Duodenal mucosa (tissue), 2 donors: ENCODE data around the gene EPYC.

ENCODE experiments used
- H3K27ac ChIP-seq: one replicate; pipeline ENCODE4 v1.7.0; 2013; ENCODE audit warnings: low read depth, low read length
- H3K27me3 ChIP-seq, 2 donors: one replicate each; pipeline ENCODE4 v1.7.0; 2013; ENCODE audit warnings: low read length in 2 of 2, control low read depth in 1 of 2; ENCODE audit not compliant: insufficient read depth in 2 of 2, control insufficient read depth in 1 of 2
- H3K36me3 ChIP-seq, 2 donors: one replicate each; pipeline ENCODE4 v1.7.0; 2013; ENCODE audit warnings: low read length in 2 of 2, control low read depth in 1 of 2; ENCODE audit not compliant: insufficient read depth in 2 of 2, control insufficient read depth in 1 of 2
- H3K4me1 ChIP-seq, 2 donors: one replicate each; pipeline ENCODE4 v1.7.0; 2013; ENCODE audit warnings: low read length in 2 of 2, control low read depth in 1 of 2; ENCODE audit not compliant: insufficient read depth in 2 of 2, control insufficient read depth in 1 of 2
- H3K4me3 ChIP-seq, 2 donors: one replicate each; pipeline ENCODE4 v1.7.0; 2013; ENCODE audit warnings: low read length in 2 of 2, low read depth in 1 of 2
- H3K9ac ChIP-seq, 2 donors: one replicate each; pipeline ENCODE4 v1.7.0; 2013; ENCODE audit warnings: low read length in 2 of 2, low read depth in 1 of 2
- H3K9me3 ChIP-seq, 2 donors: one replicate each; pipeline ENCODE4 v1.7.0; 2013; ENCODE audit warnings: low read length in 2 of 2, control low read depth in 1 of 2; ENCODE audit not compliant: control insufficient read depth in 1 of 2

Gene EPYC

DNA sequence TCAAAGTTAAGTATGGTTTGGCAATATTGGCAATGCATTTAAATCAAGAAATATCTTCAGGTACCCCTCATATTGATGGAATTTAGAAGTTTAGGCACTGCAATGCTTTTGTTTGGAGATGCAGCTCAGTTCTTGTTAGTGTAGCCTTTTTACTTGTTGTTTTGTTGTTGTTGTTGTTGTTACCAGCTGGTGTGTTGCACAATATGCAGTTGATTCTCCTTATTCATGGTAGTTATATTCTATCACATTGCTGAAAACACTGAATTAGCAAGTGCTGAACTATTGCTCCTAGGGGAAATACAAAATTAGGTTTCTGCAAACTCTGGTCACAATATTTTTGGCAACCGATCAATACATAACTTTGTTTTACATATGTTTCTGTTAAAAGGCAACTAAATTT, 84.5 kb downstream of the EPYC start:
- Histone ChIP-seq H3K27ac (no peak overlapping the region), H3K27me3 (no peaks in the 10 kb centered on the region), H3K4me1 (peaks cover 16 to 17% of the 10 kb centered on the region in 2 donors), H3K9me3 (no peaks in the 10 kb centered on the region), H3K9ac (no peak overlapping the region), H3K4me3 (no peak overlapping the region), H3K36me3 (no peaks in the 10 kb centered on the region)

GRCh38 chr12:90917431-90917830, 87.3 kb downstream of the EPYC start:
- no peaks in the 10 kb centered on the region for H3K36me3 ChIP-seq
- H3K27me3 ChIP-seq: no peaks in the 10 kb centered on the region
- no peak overlapping the region for H3K4me3 ChIP-seq
- no peak overlapping the region for H3K27ac ChIP-seq
- H3K4me1 ChIP-seq: peaks cover 10 to 13% of the 10 kb centered on the region in 2 donors
- no peaks in the 10 kb centered on the region for H3K9me3 ChIP-seq
- H3K9ac ChIP-seq: no peak overlapping the region

DNA sequence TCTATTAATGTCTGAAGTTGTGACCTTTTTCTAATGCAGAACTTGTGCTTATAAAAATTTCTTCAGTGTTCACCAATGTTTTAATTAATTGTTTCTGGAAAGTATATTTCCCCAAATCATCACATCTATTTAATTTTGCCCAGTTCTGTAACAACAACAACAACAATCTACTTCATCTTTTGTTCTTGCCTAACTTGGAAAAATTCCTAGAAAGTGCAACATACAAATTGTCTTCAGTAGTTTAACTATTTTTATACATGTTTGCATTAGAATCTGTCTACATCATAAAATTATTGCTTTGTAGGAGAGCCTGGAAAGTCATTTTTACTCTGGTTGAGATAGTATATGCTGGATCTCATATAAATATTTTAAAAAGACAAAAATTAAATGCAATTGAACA, 88.3 kb downstream of the EPYC start:
- H3K27ac ChIP-seq: no peak overlapping the region
- H3K9me3 ChIP-seq: no peaks in the 10 kb centered on the region
- no peak overlapping the region for H3K9ac ChIP-seq
- peaks cover 6 to 10% of the 10 kb centered on the region in 2 donors for H3K4me1 ChIP-seq
- H3K36me3 ChIP-seq: no peaks in the 10 kb centered on the region
- no peaks in the 10 kb centered on the region for H3K27me3 ChIP-seq
- no peak overlapping the region for H3K4me3 ChIP-seq

GRCh38 chr12:90915353-90915752, 89.4 kb downstream of the EPYC start:
- peaks cover 3 to 5% of the 10 kb centered on the region in 2 donors for H3K4me1 ChIP-seq
- no peak overlapping the region for H3K9ac ChIP-seq
- no peaks in the 10 kb centered on the region for H3K27me3 ChIP-seq
- no peak overlapping the region for H3K27ac ChIP-seq
- H3K9me3 ChIP-seq: no peaks in the 10 kb centered on the region
- no peak overlapping the region for H3K4me3 ChIP-seq
- no peaks in the 10 kb centered on the region for H3K36me3 ChIP-seq
